A549 treated with Hydrocortisone at 1 μM for 4 hours (cell line): ENCODE measurements around the gene TNFSF10. TPM values are rescaled to one million over a fixed set of nuclear protein-coding genes. Genes with fewer than 3 reads are reported as not detected.

Experiments used
- total RNA-seq: library from RNA; stranded (reverse); fragments of 200-300 nt; extraction: Qiagen RNA extraction; gene quantifications from 5 replicates; pipeline ENCODE4 v1.2.3, GENCODE V29; 2022

TNFSF10 gene
- 0.06 to 0.12 TPM (median 0.08 TPM) in 3 of 5 replicates, not detected in the others for total RNA-seq

DNA sequence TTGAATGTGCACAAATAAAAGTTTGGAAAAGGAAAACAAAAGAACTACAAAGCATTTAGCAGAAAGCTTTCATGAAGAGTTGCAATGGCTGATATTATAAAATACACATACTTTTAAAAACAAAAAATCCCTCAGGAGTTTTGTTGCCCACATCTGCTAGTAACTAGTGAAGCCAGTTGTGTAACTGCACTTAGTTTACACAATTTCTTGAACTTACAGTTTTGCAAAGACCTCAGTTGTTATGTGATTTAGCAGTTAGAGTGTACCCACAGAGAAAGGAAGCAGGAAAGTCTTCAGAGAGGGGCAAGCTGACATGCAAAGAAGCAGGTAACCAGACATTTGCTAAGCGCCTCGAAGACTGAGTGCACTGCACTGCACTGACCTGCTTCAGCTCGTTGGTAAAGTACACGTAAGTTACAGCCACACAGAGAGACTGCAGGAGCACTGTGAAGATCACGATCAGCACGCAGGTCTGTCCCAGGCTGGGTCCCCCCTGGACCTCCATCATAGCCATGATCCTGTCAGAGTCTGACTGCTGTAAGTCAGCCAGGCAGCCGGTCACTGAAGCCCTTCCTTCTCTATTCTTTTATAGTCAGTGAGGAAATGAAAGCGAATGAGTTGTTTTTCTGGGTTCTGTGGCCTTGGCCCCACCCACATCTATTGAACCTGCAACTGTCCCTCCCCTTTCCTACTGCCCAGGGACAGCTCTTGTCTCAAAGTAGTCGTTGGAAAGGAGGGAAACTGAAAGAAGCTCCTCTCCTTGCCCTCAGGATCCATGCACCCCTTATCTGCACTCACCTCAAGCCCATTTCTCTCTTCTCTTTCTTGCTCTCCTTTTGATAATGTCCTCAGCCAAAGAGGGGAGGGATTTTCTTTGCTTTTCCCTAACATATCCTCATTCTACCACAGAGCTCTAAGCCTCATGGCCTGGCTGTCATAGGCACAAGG, at the start of gene TNFSF10:
TNFSF10 (minus strand) TSS at position 560 of the 948 bp plus-strand sequence; CDS start at position 514, 46 bp downstream.

Other genes with a start within 250 kb of the TNFSF10 start
- not detected in 5 replicates for gene GHSR, start 75.0 kb downstream of the TNFSF10 start, total RNA-seq
- 28.4 to 41.7 TPM (median 34.5 TPM) in 5 replicates for gene NCEH1, start 187.6 kb upstream of the TNFSF10 start, total RNA-seq
- gene ECT2, start 227.3 kb upstream of the TNFSF10 start, total RNA-seq = 54.3 to 90.9 TPM (median 71.2 TPM) in 5 replicates